Neural cell (in vitro differentiated cells): ENCODE results near the gene TMEM260. TPM values are rescaled to one million over a fixed set of nuclear protein-coding genes. Genes with fewer than 3 reads are reported as not detected.

ENCODE experiments used
- H2AFZ ChIP-seq: fragments of 200-600, 300-800 bp; sonication (generic), shearing (Covaris generic); 2 replicates; pipeline ENCODE4 v1.6.0; 2014; ENCODE audit warnings: low read depth, mild to moderate bottlenecking, antibody characterized with exemption, low read length, moderate library complexity
- H3F3A ChIP-seq: fragments of 200-600 bp; shearing (Covaris generic); 2 replicates; pipeline ENCODE4 v1.6.1; 2016; ENCODE audit warnings: mild to moderate bottlenecking, moderate library complexity, mixed read lengths, antibody characterized with exemption, low read length; ENCODE audit not compliant: insufficient read depth, poor library complexity, severe bottlenecking
- H3K27ac ChIP-seq: fragments of 200-600, 300-800 bp; sonication (generic), shearing (Covaris generic); 2 replicates; pipeline ENCODE4 v1.5.1; 2014; ENCODE audit warnings: mild to moderate bottlenecking, low read length, moderate library complexity
- H3K27me3 ChIP-seq: fragments of 300-800, 200-600 bp; sonication (generic), shearing (Covaris generic); 2 replicates; pipeline ENCODE4 v1.6.0; 2014; ENCODE audit warnings: mild to moderate bottlenecking, low read depth, low read length, moderate library complexity; ENCODE audit not compliant: insufficient read depth
- H3K36me3 ChIP-seq: fragments of 300-800, 200-600 bp; sonication (generic), shearing (Covaris generic); 2 replicates; pipeline ENCODE4 v1.5.1; 2014; ENCODE audit warnings: mild to moderate bottlenecking, antibody characterized with exemption, low read length, moderate library complexity; ENCODE audit not compliant: insufficient read depth
- H3K4me2 ChIP-seq: fragments of 300-800, 200-600 bp; sonication (generic), shearing (Covaris generic); 2 replicates; pipeline ENCODE4 v1.6.0; 2014; ENCODE audit warnings: mild to moderate bottlenecking, low read length
- H3K4me3 ChIP-seq: fragments of 300-800, 200-600 bp; sonication (generic), shearing (Covaris generic); 2 replicates; pipeline ENCODE4 v1.5.1; 2014; ENCODE audit warnings: mild to moderate bottlenecking, low read length, moderate library complexity
- H3K79me2 ChIP-seq: fragments of 200-600 bp; shearing (Covaris generic); replicated peaks from 2 replicates; pipeline ENCODE4 v1.6.0; 2014; ENCODE audit warnings: mild to moderate bottlenecking, low read length, moderate library complexity; ENCODE audit not compliant: insufficient read depth
- H3K9ac ChIP-seq: fragments of 300-800, 200-600 bp; sonication (generic), shearing (Covaris generic); 2 replicates; pipeline ENCODE4 v1.6.1; 2016; ENCODE audit warnings: mild to moderate bottlenecking, low read length, mixed read lengths
- H3K9me2 ChIP-seq: fragments of 200-600 bp; shearing (Covaris generic); 2 replicates; pipeline ENCODE4 v1.6.1; 2016; ENCODE audit warnings: mild to moderate bottlenecking, low read length, mixed read lengths; ENCODE audit not compliant: insufficient read depth
- H3K9me3 ChIP-seq: fragments of 200-600, 300-800 bp; sonication (generic), shearing (Covaris generic); 2 replicates; pipeline ENCODE4 v1.6.1; 2016; ENCODE audit warnings: mild to moderate bottlenecking, mixed run types, low read length, moderate library complexity, mixed read lengths
- H4K20me1 ChIP-seq: fragments of 200-600 bp; shearing (Covaris generic); 2 replicates; pipeline ENCODE4 v1.6.1; 2016; ENCODE audit warnings: mild to moderate bottlenecking, mixed run types; ENCODE audit not compliant: insufficient read depth
- CTCF ChIP-seq: fragments of 450-650 bp; IDR thresholded peaks from 2 replicates; pipeline ENCODE4 v1.5.1; 2014; ENCODE audit warnings: antibody characterized with exemption, mild to moderate bottlenecking, moderate library complexity; ENCODE audit not compliant: poor library complexity, severe bottlenecking
- EP300 ChIP-seq: fragments of 450-650 bp; conservative IDR thresholded peaks from 2 replicates; pipeline ENCODE4 v1.6.1; 2014; ENCODE audit warnings: antibody characterized with exemption, mild to moderate bottlenecking, moderate library complexity; ENCODE audit not compliant: poor library complexity, severe bottlenecking
- EZH2 ChIP-seq: fragments of 200-600, 300-800 bp; shearing (Covaris generic), sonication (generic); IDR thresholded peaks from 2 replicates; pipeline ENCODE4 v1.6.1; 2014; ENCODE audit warnings: antibody characterized with exemption, low read length, borderline replicate concordance, mild to moderate bottlenecking; ENCODE audit not compliant: insufficient read depth, poor library complexity, severe bottlenecking
- MXI1 ChIP-seq: fragments of 450-650 bp; conservative IDR thresholded peaks from 2 replicates; pipeline ENCODE4 v1.6.1; 2014; ENCODE audit warnings: antibody characterized with exemption, mild to moderate bottlenecking; ENCODE audit not compliant: poor library complexity, severe bottlenecking
- POLR2AphosphoS5 ChIP-seq: IDR thresholded peaks from 2 replicates; pipeline ENCODE4 v1.6.1; 2012
- RAD21 ChIP-seq: fragments of 450-650 bp; conservative IDR thresholded peaks from 2 replicates; pipeline ENCODE4 v1.6.1; 2014; ENCODE audit warnings: antibody characterized with exemption, mild to moderate bottlenecking, moderate library complexity
- REST ChIP-seq: IDR thresholded peaks from 2 replicates; pipeline ENCODE4 v1.6.1; 2012; ENCODE audit warnings: borderline replicate concordance
- SMC3 ChIP-seq: fragments of 450-650 bp; conservative IDR thresholded peaks from 2 replicates; pipeline ENCODE4 v1.6.1; 2014; ENCODE audit warnings: antibody characterized with exemption, mild to moderate bottlenecking, moderate library complexity; ENCODE audit not compliant: poor library complexity
- TAF1 ChIP-seq: IDR thresholded peaks from 2 replicates; pipeline ENCODE4 v1.6.1; 2012; ENCODE audit warnings: low read depth
- polyA plus RNA-seq: library from polyadenylated mRNA; depleted of rRNA; stranded (reverse); fragments of >200 nt; gene quantifications from 2 replicates; pipeline ENCODE4 v1.2.3, GENCODE V29; 2014

The TMEM260 gene
- polyA plus RNA-seq, 1 donor from 2014 or later, result 67.0 TPM

GRCh38 chr14:56676042-56676441, 96.4 kb downstream of the TMEM260 start:
- no peaks in the 10 kb centered on the region for H4K20me1 ChIP-seq
- no peaks in the 10 kb centered on the region for H3K79me2 ChIP-seq
- no peak overlapping the region for H2AFZ ChIP-seq
- H3K4me2 ChIP-seq, result no peak overlapping the region
- TF ChIP-seq MXI1 (no peak), CTCF (no peak), POLR2AphosphoS5 (no peak)
- no peaks in the 10 kb centered on the region for H3K9me2 ChIP-seq
- H3K9me3 ChIP-seq, result peaks cover 6% of the 10 kb centered on the region
- no peak overlapping the region for H3K4me3 ChIP-seq
- H3K9ac ChIP-seq, result no peak overlapping the region
- H3F3A ChIP-seq, result no peaks in the 10 kb centered on the region
- H3K27ac ChIP-seq, result no peak overlapping the region
- no peaks in the 10 kb centered on the region for H3K27me3 ChIP-seq
- no peaks in the 10 kb centered on the region for H3K36me3 ChIP-seq

- Histone ChIP-seq H3K9ac (no peak overlapping the region), H3K27me3 (no peaks in the 10 kb centered on the region), H3K27ac (no peak overlapping the region), H4K20me1 (no peaks in the 10 kb centered on the region), H3K36me3 (no peaks in the 10 kb centered on the region), H3K9me3 (peaks cover 6% of the 10 kb centered on the region), H3K4me3 (no peak overlapping the region), H2AFZ (no peak overlapping the region), H3K9me2 (no peaks in the 10 kb centered on the region), H3F3A (no peaks in the 10 kb centered on the region), H3K4me2 (no peak overlapping the region), H3K79me2 (no peaks in the 10 kb centered on the region)
- TF ChIP-seq SMC3 (no peak), MXI1 (no peak), POLR2AphosphoS5 (no peak), TAF1 (no peak), RAD21 (no peak), EZH2 (no peak), EP300 (no peak), REST (no peak), CTCF (no peak)
These were observed 99.2 kb downstream of the TMEM260 start for GRCh38 chr14:56678838-56679237.
